ENCODE results near the gene CRY1.
"Not testable (repeated sequence)": the region's sequence is repeated elsewhere in the genome, so short reads cannot be mapped to it uniquely, and the experiment has no call there.

The CRY1 gene

GRCh38 chr12:107099917-107100316 is 6.6 kb upstream of the CRY1 start:
- no peak overlapping the region for H3K4me3 ChIP-seq (ENCODE audit: low read length)
- TF ChIP-seq ZNF274 (IDR thresholded peaks at IDR 0.05; ENCODE audit: low read depth, low read length), result no peak

- no peak for TF ChIP-seq ZNF274 (IDR thresholded peaks at IDR 0.05; ENCODE audit: low read depth, low read length)
- no peak overlapping the region for H3K4me3 ChIP-seq (ENCODE audit: low read length)
Measured at GRCh38 chr12:107096571-107096970, 3.2 kb upstream of the CRY1 start.

- no peak for TF ChIP-seq ZNF274 (IDR thresholded peaks at IDR 0.05; ENCODE audit: low read depth, low read length)
Measured at GRCh38 chr12:107094183-107094448, 767 bp upstream of the CRY1 start.

GRCh38 chr12:107092669-107093416 is 506 bp downstream of the CRY1 start:
- TF ChIP-seq ZNF274 (IDR thresholded peaks at IDR 0.05; ENCODE audit: low read depth, low read length), result no peak
- H3K4me3 ChIP-seq (ENCODE audit: low read length), result peak overlapping the region; percentile 76

More at GRCh38 chr12:107094183-107094448, 767 bp upstream of the CRY1 start:
- peak overlapping the region; percentile 76; the same call in 1 of the 2 replicates for H3K4me3 ChIP-seq (ENCODE audit: low read length)

- no peak for TF ChIP-seq ZNF274 (IDR thresholded peaks at IDR 0.05; ENCODE audit: low read depth, low read length)
- peak overlapping the region; percentile 76 for H3K4me3 ChIP-seq (ENCODE audit: low read length)
Measured at GRCh38 chr12:107091989-107092641, 1.2 kb downstream of the CRY1 start.

GRCh38 chr12:107091381-107091780 is 2.0 kb downstream of the CRY1 start:
- no peak overlapping the region for H3K4me3 ChIP-seq (ENCODE audit: low read length)
- TF ChIP-seq ZNF274 (IDR thresholded peaks at IDR 0.05; ENCODE audit: low read depth, low read length), result no peak

GRCh38 chr12:107090711-107091110 is 2.6 kb downstream of the CRY1 start:
- TF ChIP-seq ZNF274 (IDR thresholded peaks at IDR 0.05; ENCODE audit: low read depth, low read length), result no peak
- H3K4me3 ChIP-seq (ENCODE audit: low read length), result no peak overlapping the region

GRCh38 chr12:107088912-107089311 is 4.4 kb downstream of the CRY1 start:
- no peak for TF ChIP-seq ZNF274 (IDR thresholded peaks at IDR 0.05; ENCODE audit: low read depth, low read length)
- H3K4me3 ChIP-seq (ENCODE audit: low read length), result no peak overlapping the region

GRCh38 chr12:107086314-107086713 is 7.0 kb downstream of the CRY1 start:
- no peak overlapping the region for H3K4me3 ChIP-seq (ENCODE audit: low read length)
- no peak for TF ChIP-seq ZNF274 (IDR thresholded peaks at IDR 0.05; ENCODE audit: low read depth, low read length)

GRCh38 chr12:107081778-107082177 is 11.6 kb downstream of the CRY1 start:
- no peak overlapping the region for H3K4me3 ChIP-seq (ENCODE audit: low read length)
- no peak for TF ChIP-seq ZNF274 (IDR thresholded peaks at IDR 0.05; ENCODE audit: low read depth, low read length)

- no peak for TF ChIP-seq ZNF274 (IDR thresholded peaks at IDR 0.05; ENCODE audit: low read depth, low read length)
- no peak overlapping the region for H3K4me3 ChIP-seq (ENCODE audit: low read length)
Measured at GRCh38 chr12:107080299-107080698, 13.1 kb downstream of the CRY1 start.

GRCh38 chr12:107079172-107080011 is 14.0 kb downstream of the CRY1 start:
- TF ChIP-seq ZNF274 (IDR thresholded peaks at IDR 0.05; ENCODE audit: low read depth, low read length), result no peak
- H3K4me3 ChIP-seq (ENCODE audit: low read length), result no peak overlapping the region

GRCh38 chr12:107073266-107073665 is 20.1 kb downstream of the CRY1 start:
- not testable (repeated sequence) for H3K4me3 ChIP-seq (ENCODE audit: low read length)

GRCh38 chr12:107066691-107067090 is 26.7 kb downstream of the CRY1 start:
- no peak overlapping the region for H3K4me3 ChIP-seq (ENCODE audit: low read length)
- TF ChIP-seq ZNF274 (IDR thresholded peaks at IDR 0.05; ENCODE audit: low read depth, low read length), result no peak

GRCh38 chr12:107064687-107065086 is 28.7 kb downstream of the CRY1 start:
- no peak overlapping the region for H3K4me3 ChIP-seq (ENCODE audit: low read length)
- TF ChIP-seq ZNF274 (IDR thresholded peaks at IDR 0.05; ENCODE audit: low read depth, low read length), result no peak

Measured in GM08714 (cell line).